ENCODE data around the gene LNX1. TPM values are rescaled to one million over a fixed set of nuclear protein-coding genes. Genes with fewer than 3 reads are reported as not detected.

LNX1 gene
- total RNA-seq, 1 donor from 2014 or later: 3.3 TPM

Other genes with a start within 250 kb of the LNX1 start
- 8.9 and 18.7 TPM in 2 replicates for gene SCFD2, start 225.4 kb downstream of the LNX1 start, total RNA-seq
- gene FIP1L1, start 213.8 kb downstream of the LNX1 start, total RNA-seq: 52.8 and 69.9 TPM in 2 replicates